IPS-NIHi7 (cell line): ENCODE data around the gene CACNA1C.
"Not testable (repeated sequence)": the region's sequence is repeated elsewhere in the genome, so short reads cannot be mapped to it uniquely, and the experiment has no call there.

Source experiments
- DNase-seq: peaks from one replicate; pipeline ENCODE4 v3.0.0; 2012; ENCODE audit warnings: mixed read lengths; ENCODE audit errors: extremely low spot score

CACNA1C gene

GRCh38 chr12:2684026-2684325 is 631.2 kb downstream of the CACNA1C start:
- not testable (repeated sequence) for DNase-seq

GRCh38 chr12:2685620-2686279 is 633.0 kb downstream of the CACNA1C start:
- not testable (repeated sequence) for DNase-seq

- DNase-seq, result no peak
These were observed 633.5 kb downstream of the CACNA1C start for GRCh38 chr12:2686280-2686646.

GRCh38 chr12:2687058-2687457 is 634.3 kb downstream of the CACNA1C start:
- no peak for DNase-seq

GRCh38 chr12:2687726-2688125 is 634.9 kb downstream of the CACNA1C start:
- DNase-seq, result no peak

- no peak for DNase-seq
These were observed 635.7 kb downstream of the CACNA1C start for GRCh38 chr12:2688381-2688931.

- DNase-seq, result no peak
These were observed 636.6 kb downstream of the CACNA1C start for GRCh38 chr12:2689393-2689792.

GRCh38 chr12:2689879-2690278 is 637.1 kb downstream of the CACNA1C start:
- DNase-seq, result no peak

- no peak for DNase-seq
These were observed 637.7 kb downstream of the CACNA1C start for GRCh38 chr12:2690348-2691005.

GRCh38 chr12:2691006-2691344 is 638.2 kb downstream of the CACNA1C start:
- DNase-seq, result peak; percentile 66

GRCh38 chr12:2691345-2692071 is 638.7 kb downstream of the CACNA1C start:
- DNase-seq, result peak; percentile 76

- DNase-seq, result no peak
These were observed 639.3 kb downstream of the CACNA1C start for GRCh38 chr12:2692080-2692479.

GRCh38 chr12:2693244-2693860 is 640.6 kb downstream of the CACNA1C start:
- DNase-seq, result peak; percentile 63

- no peak for DNase-seq
These were observed 641.3 kb downstream of the CACNA1C start for GRCh38 chr12:2693980-2694610.

- DNase-seq, result no peak
These were observed 643.3 kb downstream of the CACNA1C start for GRCh38 chr12:2696136-2696535.

- DNase-seq, result no peak
These were observed 644.4 kb downstream of the CACNA1C start for GRCh38 chr12:2697057-2697800.

GRCh38 chr12:2698566-2698965 is 645.8 kb downstream of the CACNA1C start:
- no peak for DNase-seq

GRCh38 chr12:2710701-2711100 is 657.9 kb downstream of the CACNA1C start:
- DNase-seq, result no peak

GRCh38 chr12:2719392-2719791 is 666.6 kb downstream of the CACNA1C start:
- no peak for DNase-seq

- no peak for DNase-seq
These were observed 670.0 kb downstream of the CACNA1C start for GRCh38 chr12:2722806-2723205.

- DNase-seq, result no peak
These were observed 679.5 kb downstream of the CACNA1C start for GRCh38 chr12:2732290-2732689.
